GM19395 (cell line): ENCODE data around the gene PLEKHG3.
"Not testable (repeated sequence)": the region's sequence is repeated elsewhere in the genome, so short reads cannot be mapped to it uniquely, and the experiment has no call there.

Experiments used
- ATAC-seq: cut with Tn5 transposase; IDR thresholded peaks from one replicate; pipeline ENCODE4 v1.9.1; 2021; ENCODE audit warnings: mild to moderate bottlenecking, moderate library complexity; ENCODE audit not compliant: unreplicated experiment

PLEKHG3 gene

GRCh38 chr14:64704143-64704742, at the start of gene PLEKHG3:
PLEKHG3 (plus strand) TSS chr14:64704424; CDS start chr14:64727632, 23,208 bp downstream.
- ATAC-seq: no peak

GRCh38 chr14:64654901-64655300, 49.3 kb upstream of the PLEKHG3 start:
- no peak for ATAC-seq

- ATAC-seq: no peak
Measured at GRCh38 chr14:64656986-64657385, 47.2 kb upstream of the PLEKHG3 start.

GRCh38 chr14:64658201-64658600, 46.0 kb upstream of the PLEKHG3 start:
- no peak for ATAC-seq

- not testable (repeated sequence) for ATAC-seq
Measured at GRCh38 chr14:64658700-64659264, 45.4 kb upstream of the PLEKHG3 start.

- no peak for ATAC-seq
Measured at GRCh38 chr14:64659366-64659765, 44.9 kb upstream of the PLEKHG3 start.

GRCh38 chr14:64663174-64663573, 41.0 kb upstream of the PLEKHG3 start:
- ATAC-seq: no peak

- ATAC-seq: no peak
Measured at GRCh38 chr14:64671591-64671990, 32.6 kb upstream of the PLEKHG3 start.

GRCh38 chr14:64673316-64673715, 30.9 kb upstream of the PLEKHG3 start:
- no peak for ATAC-seq

- no peak for ATAC-seq
Measured at GRCh38 chr14:64673748-64674147, 30.5 kb upstream of the PLEKHG3 start.

GRCh38 chr14:64674829-64675228, 29.4 kb upstream of the PLEKHG3 start:
- ATAC-seq: no peak

- ATAC-seq: no peak
Measured at GRCh38 chr14:64675312-64675711, 28.9 kb upstream of the PLEKHG3 start.

GRCh38 chr14:64676410-64677008, 27.7 kb upstream of the PLEKHG3 start:
- ATAC-seq: no peak

- no peak for ATAC-seq
Measured at GRCh38 chr14:64680013-64680713, 24.1 kb upstream of the PLEKHG3 start.

- no peak for ATAC-seq
Measured at GRCh38 chr14:64680714-64681065, 23.5 kb upstream of the PLEKHG3 start.

- ATAC-seq: no peak
Measured at GRCh38 chr14:64681796-64682710, 22.2 kb upstream of the PLEKHG3 start.

- no peak for ATAC-seq
Measured at GRCh38 chr14:64682843-64683242, 21.4 kb upstream of the PLEKHG3 start.

GRCh38 chr14:64683264-64683663, 21.0 kb upstream of the PLEKHG3 start:
- ATAC-seq: no peak

- ATAC-seq: no peak
Measured at GRCh38 chr14:64684091-64684490, 20.1 kb upstream of the PLEKHG3 start.

GRCh38 chr14:64685371-64686281, 18.6 kb upstream of the PLEKHG3 start:
- ATAC-seq: no peak
